Nephron progenitor cell (in vitro differentiated cells): Measurements from ENCODE around the gene CCN6.

Source experiments
- DNase-seq: peaks from one replicate; pipeline ENCODE4 v3.0.0; 2021
- H3K27ac Mint-ChIP-seq: 2 replicates; pipeline ENCODE4 v1.8.0; 2021; ENCODE audit warnings: mild to moderate bottlenecking, moderate library complexity, mixed read lengths
- H3K27me3 Mint-ChIP-seq: 2 replicates; pipeline ENCODE4 v1.8.0; 2021; ENCODE audit warnings: mild to moderate bottlenecking, low read depth, mixed read lengths; ENCODE audit not compliant: poor library complexity
- H3K36me3 Mint-ChIP-seq: 2 replicates; pipeline ENCODE4 v1.8.0; 2021; ENCODE audit warnings: low read depth, mixed read lengths
- H3K4me1 Mint-ChIP-seq: 2 replicates; pipeline ENCODE4 v1.8.0; 2021; ENCODE audit warnings: mixed read lengths
- H3K4me3 Mint-ChIP-seq: 2 replicates; pipeline ENCODE4 v1.8.0; 2021; ENCODE audit warnings: mild to moderate bottlenecking, moderate library complexity, mixed read lengths
- H3K9me3 Mint-ChIP-seq: 2 replicates; pipeline ENCODE4 v1.8.0; 2021; ENCODE audit warnings: mild to moderate bottlenecking, moderate library complexity, mixed read lengths
- CTCF ChIP-seq: fragments of 200-600 bp; sonication (generic); IDR thresholded peaks from 2 replicates; pipeline ENCODE4 v1.5.0; 2021; ENCODE audit warnings: antibody characterized with exemption

Gene CCN6

DNA sequence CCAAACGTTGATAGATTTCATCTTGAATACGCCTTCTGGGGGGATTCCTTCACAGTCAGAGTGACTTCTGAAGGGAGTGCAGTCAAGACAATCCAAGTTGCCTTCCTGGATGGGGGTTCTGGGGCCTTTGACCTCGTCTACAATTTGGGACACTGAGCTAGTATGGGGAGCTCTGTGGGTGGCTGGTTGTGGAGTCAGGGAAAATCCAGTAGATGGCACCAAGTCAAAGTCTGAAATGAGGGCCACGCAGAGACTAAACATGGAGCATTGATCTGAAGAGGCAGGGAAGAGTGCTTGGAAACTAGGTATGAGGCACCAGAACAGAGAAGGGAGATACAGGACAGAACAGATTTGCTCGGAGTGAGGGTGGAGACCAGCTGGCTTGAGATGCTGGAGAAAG lies 43.6 kb upstream of the CCN6 start:
- no peak for TF ChIP-seq CTCF
- Mint-ChIP-seq H3K4me1 (peaks cover 65% of the 10 kb centered on the region), H3K4me3 (no peak overlapping the region), H3K27ac (no peak overlapping the region), H3K36me3 (no peaks in the 10 kb centered on the region), H3K27me3 (no peaks in the 10 kb centered on the region), H3K9me3 (no peaks in the 10 kb centered on the region)
- DNase-seq, result no peak

GRCh38 chr6:112013051-112013450 lies 40.9 kb upstream of the CCN6 start:
- no peak overlapping the region for H3K4me3 Mint-ChIP-seq
- no peak for TF ChIP-seq CTCF
- no peaks in the 10 kb centered on the region for H3K36me3 Mint-ChIP-seq
- H3K27me3 Mint-ChIP-seq, result peaks cover 4% of the 10 kb centered on the region
- H3K9me3 Mint-ChIP-seq, result no peaks in the 10 kb centered on the region
- H3K4me1 Mint-ChIP-seq, result peaks cover 76% of the 10 kb centered on the region
- no peak for DNase-seq
- no peak overlapping the region for H3K27ac Mint-ChIP-seq

DNA sequence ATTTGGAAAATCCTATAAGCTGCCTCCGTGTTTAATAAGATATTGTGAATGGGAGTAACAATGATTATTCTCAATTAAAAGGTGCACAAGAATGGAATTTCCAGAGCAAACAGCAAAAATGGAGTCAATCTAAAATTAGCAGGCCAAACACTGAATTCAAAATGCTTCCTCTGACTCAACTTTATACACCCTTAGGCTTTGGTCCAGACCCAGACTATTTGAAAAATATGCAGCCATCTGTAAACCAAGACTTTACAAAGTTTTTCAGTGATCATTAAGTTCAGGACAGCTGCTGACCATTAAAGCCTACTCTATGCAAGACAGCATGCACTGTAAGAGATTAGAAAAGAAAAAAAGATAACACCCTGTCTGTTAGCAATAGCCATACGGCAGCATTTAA lies 39.4 kb upstream of the CCN6 start:
- H3K36me3 Mint-ChIP-seq, result no peaks in the 10 kb centered on the region
- no peak for DNase-seq
- no peaks in the 10 kb centered on the region for H3K9me3 Mint-ChIP-seq
- H3K4me1 Mint-ChIP-seq, result peaks cover 78% of the 10 kb centered on the region
- peaks cover 4% of the 10 kb centered on the region for H3K27me3 Mint-ChIP-seq
- no peak overlapping the region for H3K4me3 Mint-ChIP-seq
- no peak for TF ChIP-seq CTCF
- no peak overlapping the region for H3K27ac Mint-ChIP-seq

- no peak for TF ChIP-seq CTCF
- H3K4me3 Mint-ChIP-seq, result no peak overlapping the region
- H3K27ac Mint-ChIP-seq, result no peak overlapping the region
- peaks cover 78% of the 10 kb centered on the region for H3K4me1 Mint-ChIP-seq
- no peaks in the 10 kb centered on the region for H3K36me3 Mint-ChIP-seq
- no peak for DNase-seq
- no peaks in the 10 kb centered on the region for H3K9me3 Mint-ChIP-seq
- H3K27me3 Mint-ChIP-seq, result peaks cover 4% of the 10 kb centered on the region
Measured at GRCh38 chr6:112015725-112016124, 38.2 kb upstream of the CCN6 start.

DNA sequence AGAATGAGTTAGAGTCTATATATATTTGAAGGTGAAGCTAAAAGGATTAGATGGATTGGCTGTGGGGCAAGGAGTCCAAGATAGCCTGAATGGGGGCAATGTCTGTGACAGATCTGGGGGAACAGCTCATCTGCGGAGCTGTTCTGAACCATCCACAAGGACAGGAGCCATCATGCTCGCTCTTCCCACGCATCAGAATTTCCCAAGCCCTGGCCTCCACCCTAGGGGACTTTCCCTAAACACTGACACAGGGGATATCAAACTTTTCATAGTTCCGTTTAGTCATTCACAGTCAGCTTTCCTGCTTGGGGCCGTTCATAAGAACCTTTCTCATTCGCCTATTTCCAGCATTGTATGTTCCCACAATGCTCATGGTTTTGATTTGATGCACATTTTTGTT lies 37.6 kb upstream of the CCN6 start:
- Mint-ChIP-seq H3K4me1 (peaks cover 78% of the 10 kb centered on the region), H3K27ac (no peak overlapping the region), H3K36me3 (no peaks in the 10 kb centered on the region), H3K27me3 (peaks cover 4% of the 10 kb centered on the region), H3K9me3 (no peaks in the 10 kb centered on the region), H3K4me3 (no peak overlapping the region)
- no peak for TF ChIP-seq CTCF
- no peak for DNase-seq

- TF ChIP-seq CTCF, result no peak
- Mint-ChIP-seq H3K9me3 (no peaks in the 10 kb centered on the region), H3K36me3 (no peaks in the 10 kb centered on the region), H3K4me3 (no peak overlapping the region), H3K27ac (no peak overlapping the region), H3K27me3 (peaks cover 4% of the 10 kb centered on the region), H3K4me1 (peaks cover 80% of the 10 kb centered on the region)
- no peak for DNase-seq
Measured at GRCh38 chr6:112017169-112017568, 36.7 kb upstream of the CCN6 start.
